HEK293T (cell line): ENCODE results near the gene ARFGEF3.

Source experiments
- BHLHE40 ChIP-seq: fragments of 450-650 bp; IDR thresholded peaks from 2 replicates; pipeline ENCODE4 v1.6.1; 2016; ENCODE audit warnings: mild to moderate bottlenecking, moderate library complexity, borderline replicate concordance
- CTBP1 ChIP-seq: fragments of 450-650 bp; IDR thresholded peaks from 2 replicates; pipeline ENCODE4 v1.6.1; 2016; ENCODE audit warnings: borderline replicate concordance
- ELF4 ChIP-seq: fragments of 450-650 bp; IDR thresholded peaks from 2 replicates; pipeline ENCODE4 v1.6.1; 2017; ENCODE audit warnings: antibody characterized with exemption
- FOXM1 ChIP-seq: fragments of 450-650 bp; IDR thresholded peaks from 2 replicates; pipeline ENCODE4 v1.6.1; 2017; ENCODE audit warnings: mild to moderate bottlenecking, borderline replicate concordance
- LEF1 ChIP-seq: fragments of 450-650 bp; IDR thresholded peaks from 2 replicates; pipeline ENCODE4 v1.6.1; 2017; ENCODE audit warnings: mild to moderate bottlenecking, borderline replicate concordance
- NFRKB ChIP-seq: fragments of 450-650 bp; IDR thresholded peaks from 2 replicates; pipeline ENCODE4 v1.6.1; 2016; ENCODE audit warnings: mild to moderate bottlenecking, moderate library complexity
- SP1 ChIP-seq: fragments of 450-650 bp; IDR thresholded peaks from 2 replicates; pipeline ENCODE4 v1.6.1; 2017
- TARDBP ChIP-seq: fragments of 450-650 bp; IDR thresholded peaks from 2 replicates; pipeline ENCODE4 v1.6.1; 2016
- ZNF384 ChIP-seq: fragments of 450-650 bp; IDR thresholded peaks from 2 replicates; pipeline ENCODE4 v1.6.1; 2016

- TF ChIP-seq SP1: no peak
- TF ChIP-seq FOXM1: no peak
- no peak for TF ChIP-seq BHLHE40
- TF ChIP-seq LEF1: no peak
- no peak for TF ChIP-seq NFRKB
- no peak for TF ChIP-seq CTBP1
- TF ChIP-seq ZNF384: no peak
- TF ChIP-seq ELF4: no peak
- TF ChIP-seq TARDBP: no peak
Measured at GRCh38 chr6:138287144-138287955, 125.6 kb downstream of the ARFGEF3 start.
